ENCODE results near the gene NOM1.

The NOM1 gene

GRCh38 chr7:157003445-157003755, 53.9 kb downstream of the NOM1 start:
- TF ChIP-seq, protein P1, sequence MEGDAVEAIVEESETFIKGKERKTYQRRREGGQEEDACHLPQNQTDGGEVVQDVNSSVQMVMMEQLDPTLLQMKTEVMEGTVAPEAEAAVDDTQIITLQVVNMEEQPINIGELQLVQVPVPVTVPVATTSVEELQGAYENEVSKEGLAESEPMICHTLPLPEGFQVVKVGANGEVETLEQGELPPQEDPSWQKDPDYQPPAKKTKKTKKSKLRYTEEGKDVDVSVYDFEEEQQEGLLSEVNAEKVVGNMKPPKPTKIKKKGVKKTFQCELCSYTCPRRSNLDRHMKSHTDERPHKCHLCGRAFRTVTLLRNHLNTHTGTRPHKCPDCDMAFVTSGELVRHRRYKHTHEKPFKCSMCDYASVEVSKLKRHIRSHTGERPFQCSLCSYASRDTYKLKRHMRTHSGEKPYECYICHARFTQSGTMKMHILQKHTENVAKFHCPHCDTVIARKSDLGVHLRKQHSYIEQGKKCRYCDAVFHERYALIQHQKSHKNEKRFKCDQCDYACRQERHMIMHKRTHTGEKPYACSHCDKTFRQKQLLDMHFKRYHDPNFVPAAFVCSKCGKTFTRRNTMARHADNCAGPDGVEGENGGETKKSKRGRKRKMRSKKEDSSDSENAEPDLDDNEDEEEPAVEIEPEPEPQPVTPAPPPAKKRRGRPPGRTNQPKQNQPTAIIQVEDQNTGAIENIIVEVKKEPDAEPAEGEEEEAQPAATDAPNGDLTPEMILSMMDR (IDR thresholded peaks at IDR 0.05; ENCODE audit: low read depth, low read length): no peak
- DNase-seq (ENCODE audit: low read depth in 2 of 2): no peak
- H3K4me3 ChIP-seq (replicated peaks in 1 of 2; ENCODE audit: low read depth in 2 of 2, low read length in 2 of 2): no peak overlapping the region

DNA sequence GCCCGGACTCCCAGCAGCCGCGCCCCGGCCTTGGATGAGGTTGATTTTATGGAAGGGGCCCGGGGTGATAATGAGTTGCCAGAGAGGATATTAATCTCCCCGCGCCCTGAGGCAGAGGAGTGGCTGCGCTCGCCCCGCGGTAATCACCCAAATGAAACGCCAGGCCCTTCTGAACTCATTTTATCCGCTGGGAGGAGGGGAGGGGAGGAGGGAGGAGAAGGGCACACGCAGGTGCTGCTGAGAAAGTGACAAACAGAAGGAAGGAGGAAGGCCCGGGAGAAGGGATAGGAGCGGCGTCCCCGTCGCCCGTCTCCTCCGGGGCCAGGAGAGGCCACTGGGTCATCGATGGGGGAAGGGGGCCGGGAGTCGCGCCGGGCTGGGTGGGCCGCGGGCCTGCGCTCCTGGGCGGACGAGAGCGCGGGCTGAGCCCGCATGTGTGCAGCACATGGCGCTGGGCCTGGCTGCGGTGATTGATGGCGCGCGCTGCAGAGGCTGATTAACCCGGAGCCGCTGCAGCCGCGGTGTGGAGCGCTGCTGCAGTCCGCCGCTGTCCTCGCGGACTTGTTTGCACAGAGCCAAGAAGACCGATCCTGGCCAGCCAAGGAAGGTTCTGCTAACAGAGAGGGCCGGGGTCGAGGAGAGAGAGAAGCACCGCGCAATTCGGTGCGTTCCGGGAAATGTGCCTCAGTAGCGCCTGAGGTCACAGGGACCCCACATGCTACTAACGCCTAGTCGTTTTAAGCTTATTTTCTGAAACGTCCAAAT, 54.4 kb downstream of the NOM1 start:
- TF ChIP-seq, protein P1 (IDR thresholded peaks at IDR 0.05; ENCODE audit: low read depth, low read length): no peak
- peak; percentile 43 to 48 for DNase-seq (ENCODE audit: low read depth in 2 of 2)
- no peak overlapping the region for H3K4me3 ChIP-seq (replicated peaks in 1 of 2; ENCODE audit: low read depth in 2 of 2, low read length in 2 of 2)

DNA sequence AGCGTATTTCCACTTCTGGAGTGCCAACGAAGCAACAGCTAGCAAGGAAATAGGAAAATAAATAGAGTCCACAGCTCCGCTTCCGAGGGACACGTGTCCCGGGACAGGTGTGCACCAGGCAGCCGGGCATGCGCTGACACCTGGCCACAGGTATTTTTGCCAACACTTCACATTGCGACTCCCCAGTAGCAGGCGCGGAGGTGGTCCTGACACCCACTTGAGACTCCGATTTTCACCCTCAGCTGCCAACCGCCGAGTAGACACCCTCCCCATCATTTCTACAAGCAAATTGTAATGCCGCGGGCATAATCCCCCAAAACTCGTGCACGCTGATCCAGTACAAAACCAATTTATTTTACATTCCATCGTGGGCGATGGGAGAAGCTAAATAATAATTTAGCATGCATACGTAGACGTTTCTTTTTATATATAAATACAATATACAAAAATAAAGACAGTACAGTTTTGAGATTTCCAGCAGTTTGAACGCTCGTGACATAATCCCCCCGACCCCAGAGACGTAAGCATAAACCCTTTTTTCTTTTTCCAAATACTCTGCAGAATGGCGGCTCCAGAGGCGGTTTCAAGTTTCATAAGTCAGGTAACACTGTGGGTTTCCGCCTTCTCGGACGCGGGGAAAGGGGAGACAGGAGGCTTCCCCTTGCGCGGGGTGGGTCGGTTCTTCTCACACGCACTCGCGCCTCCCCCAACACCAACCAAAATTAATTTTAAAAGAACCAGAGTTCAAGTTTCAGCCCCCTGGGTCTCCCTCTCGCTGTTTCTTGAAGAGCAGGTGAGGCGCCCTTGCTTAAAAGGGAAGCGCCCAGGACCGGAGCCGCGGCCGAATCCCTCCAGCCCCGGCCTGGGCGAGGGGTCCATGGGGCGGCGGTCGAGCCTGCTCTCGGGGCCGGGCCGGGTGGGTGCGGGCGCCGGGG, 55.3 kb downstream of the NOM1 start:
- H3K4me3 ChIP-seq (replicated peaks in 1 of 2; ENCODE audit: low read depth in 2 of 2, low read length in 2 of 2): no peak overlapping the region
- TF ChIP-seq, protein P1 (IDR thresholded peaks at IDR 0.05; ENCODE audit: low read depth, low read length): no peak
- DNase-seq (ENCODE audit: low read depth in 2 of 2): no peak

GRCh38 chr7:157005456-157006204, 56.1 kb downstream of the NOM1 start:
- H3K4me3 ChIP-seq (replicated peaks in 1 of 2; ENCODE audit: low read depth in 2 of 2, low read length in 2 of 2): no peak overlapping the region
- TF ChIP-seq, protein P1 (IDR thresholded peaks at IDR 0.05; ENCODE audit: low read depth, low read length): no peak
- no peak for DNase-seq (ENCODE audit: low read depth in 2 of 2)

DNA sequence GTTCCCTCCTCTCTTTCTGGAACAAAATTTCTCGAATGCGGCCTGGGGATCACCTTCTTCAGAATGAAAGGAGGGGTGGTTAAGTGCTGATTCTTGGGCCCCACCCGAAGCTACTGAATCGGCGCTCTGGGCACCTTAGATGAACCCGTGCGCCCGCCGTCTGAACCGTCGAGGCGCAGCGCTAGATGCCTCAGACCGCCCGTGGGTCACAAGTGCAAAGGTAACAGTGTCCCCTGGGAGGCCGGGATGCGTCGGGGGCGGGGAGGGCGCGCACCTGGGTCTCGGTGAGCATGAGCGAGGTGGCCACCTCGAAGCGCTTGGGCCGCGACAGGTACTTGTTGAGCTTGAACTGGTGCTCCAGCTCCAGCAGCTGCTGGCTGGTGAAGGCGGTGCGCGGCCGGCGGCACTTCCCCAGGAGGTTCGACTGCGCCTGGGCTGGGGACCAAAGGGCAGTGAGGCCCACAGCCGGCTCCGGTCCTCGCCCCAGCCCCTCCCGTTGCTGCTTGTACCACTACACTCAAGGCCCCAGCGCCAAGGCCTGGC, 56.8 kb downstream of the NOM1 start:
- no peak overlapping the region for H3K4me3 ChIP-seq (replicated peaks in 1 of 2; ENCODE audit: low read depth in 2 of 2, low read length in 2 of 2)
- TF ChIP-seq, protein P1 (IDR thresholded peaks at IDR 0.05; ENCODE audit: low read depth, low read length): no peak
- DNase-seq (ENCODE audit: low read depth in 2 of 2): no peak

GRCh38 chr7:157006829-157007469, 57.4 kb downstream of the NOM1 start:
- H3K4me3 ChIP-seq (replicated peaks in 1 of 2; ENCODE audit: low read depth in 2 of 2, low read length in 2 of 2): no peak overlapping the region
- no peak for DNase-seq (ENCODE audit: low read depth in 2 of 2)
- TF ChIP-seq, protein P1 (IDR thresholded peaks at IDR 0.05; ENCODE audit: low read depth, low read length): no peak
